Endothelial cell of umbilical vein (primary cell): ENCODE measurements around the gene TPRKB. TPM values are rescaled to one million over a fixed set of nuclear protein-coding genes. Genes with fewer than 3 reads are reported as not detected.

Experiments used
- BruUV-seq: library from RNA; stranded (reverse); fragments of 400-500 nt; replicated peaks from 2 replicates; lab custom pipeline; 2021; lab: Mats Ljungman, UMichigan
- CTCF ChIA-PET: fragments of 300-600, 350-600 bp; sonication (Branson Sonifier 250); formaldehyde crosslinking; loops from one replicate; lab custom pipeline; 2021; ENCODE audit warnings: antibody characterized with exemption, inconsistent platforms; lab: Charles Lee
- POLR2A ChIA-PET: fragments of 300-600, 350-600 bp; sonication (Branson Sonifier 250); formaldehyde crosslinking; loops from one replicate; lab custom pipeline; 2021; ENCODE audit warnings: antibody characterized with exemption, inconsistent platforms; lab: Charles Lee
- DNase-seq: peaks from one replicate; pipeline ENCODE4 v3.0.0-alpha.2; 2011; ENCODE audit warnings: low read depth, low spot score
- FAIRE-seq: peaks from 2 replicates; lab custom pipeline; 2011; peaks lifted over from hg19 to GRCh38; lab: Jason Lieb, UNC
- H2AFZ ChIP-seq: 2 replicates; pipeline ENCODE4 v1.6.0; 2012; ENCODE audit warnings: low read depth, low read length, control low read depth, inconsistent platforms
- H3K27ac ChIP-seq: 2 replicates; pipeline ENCODE4 v1.5.1; 2011; ENCODE audit warnings: low read depth, mild to moderate bottlenecking, control low read depth, low read length, moderate library complexity; ENCODE audit not compliant: insufficient read depth
- H3K27me3 ChIP-seq, 2 experiments: 2 replicates each; pipeline versions ENCODE4 v1.6.0 to v1.6.1; 2011; ENCODE audit warnings: low read length in 2 of 2, mixed read lengths in 1 of 2; ENCODE audit not compliant: control insufficient read depth in 2 of 2, insufficient read depth in 2 of 2
- H3K36me3 ChIP-seq, 2 experiments: 2 replicates in 1 of 2; 3 replicates in 1 of 2; pipeline ENCODE4 v1.5.1; 2011; ENCODE audit warnings: low read length in 2 of 2, mild to moderate bottlenecking in 1 of 2, moderate library complexity in 1 of 2; ENCODE audit not compliant: control insufficient read depth in 2 of 2, insufficient read depth in 2 of 2; ENCODE audit errors: extremely low read depth in 1 of 2
- H3K4me1 ChIP-seq: 3 replicates; pipeline ENCODE4 v1.5.1; 2011; ENCODE audit warnings: mild to moderate bottlenecking, low read length; ENCODE audit not compliant: control insufficient read depth, insufficient read depth; ENCODE audit errors: extremely low read depth
- H3K4me2 ChIP-seq: 2 replicates; pipeline ENCODE4 v1.6.1; 2011; ENCODE audit warnings: low read length, control low read depth, mixed read lengths; ENCODE audit not compliant: insufficient read depth
- H3K4me3 ChIP-seq, 3 experiments: fragments of 200-600 bp in 1 of 3; sonication (generic), shearing (Covaris generic) in 1 of 3; replicated peaks in 1 of 3; 2 replicates each; pipeline ENCODE4 v1.5.1; 2011 to 2016; ENCODE audit warnings: control low read depth in 3 of 3, low read length in 3 of 3, mild to moderate bottlenecking in 2 of 3, inconsistent platforms in 1 of 3, low read depth in 1 of 3, moderate library complexity in 1 of 3; ENCODE audit not compliant: insufficient read depth in 1 of 3
- H3K79me2 ChIP-seq: 2 replicates; pipeline ENCODE4 v1.6.0; 2012; ENCODE audit warnings: low read length, inconsistent platforms; ENCODE audit not compliant: control insufficient read depth, insufficient read depth
- H3K9ac ChIP-seq: replicated peaks from 2 replicates; pipeline ENCODE3; 2011; ENCODE audit warnings: low read length, control low read depth; ENCODE audit not compliant: insufficient read depth; ENCODE audit errors: extremely low read depth
- H3K9me1 ChIP-seq: replicated peaks from 3 replicates; pipeline ENCODE4 v1.6.0; 2011; ENCODE audit warnings: mild to moderate bottlenecking, low read length; ENCODE audit not compliant: control insufficient read depth, insufficient read depth; ENCODE audit errors: extremely low read depth
- H3K9me3 ChIP-seq: replicated peaks from 2 replicates; pipeline ENCODE4 v1.5.1; 2012; ENCODE audit warnings: low read length, inconsistent platforms; ENCODE audit not compliant: control insufficient read depth, insufficient read depth
- H4K20me1 ChIP-seq: replicated peaks from 2 replicates; pipeline ENCODE3; 2011; ENCODE audit warnings: mild to moderate bottlenecking, low read length; ENCODE audit not compliant: control insufficient read depth, insufficient read depth; ENCODE audit errors: extremely low read depth
- CTCF ChIP-seq, 2 donors: IDR thresholded peaks; 1 replicate in 1 of 2; 2 replicates in 1 of 2; pipeline ENCODE4 v1.5.1; 2011; ENCODE audit warnings: low read length in 2 of 2, mild to moderate bottlenecking in 2 of 2, moderate library complexity in 2 of 2, control low read depth in 1 of 2, inconsistent platforms in 1 of 2, low read depth in 1 of 2; ENCODE audit not compliant: insufficient read depth in 1 of 2; ENCODE audit errors: extremely low read depth in 1 of 2
- EZH2 ChIP-seq: IDR thresholded peaks from 2 replicates; pipeline ENCODE4 v1.6.1; 2012; ENCODE audit warnings: borderline replicate concordance, low read depth, mild to moderate bottlenecking, moderate library complexity, low read length, inconsistent platforms; ENCODE audit not compliant: severe bottlenecking
- GATA2 ChIP-seq: IDR thresholded peaks from 2 replicates; pipeline ENCODE4 v1.7.0; 2011; ENCODE audit warnings: low read depth, mild to moderate bottlenecking, moderate library complexity, mixed read lengths, low read length; ENCODE audit not compliant: insufficient read length, insufficient read depth
- JUN ChIP-seq: IDR thresholded peaks from 2 replicates; pipeline ENCODE4 v1.6.1; 2011; ENCODE audit warnings: borderline replicate concordance, low read depth; ENCODE audit not compliant: insufficient read length, insufficient read depth
- MAX ChIP-seq: IDR thresholded peaks from 2 replicates; pipeline ENCODE4 v1.6.1; 2011; ENCODE audit not compliant: insufficient read depth, insufficient read length
- MYC ChIP-seq: IDR thresholded peaks from one replicate; pipeline ENCODE4 v1.6.1; 2011; ENCODE audit warnings: mild to moderate bottlenecking, low read depth, low read length
- dilution Hi-C: fragments of 300-500 bp; cut with MboI; formaldehyde crosslinking; loops from one replicate; pipeline ENCODE4 v1.15.0; 2019; ENCODE audit warnings: low sequenced_read_pairs; ENCODE audit not compliant: extremely low pct_ligation_motif_present
- intact Hi-C: fragments of 100-400 bp; cut with micrococcal nuclease; formaldehyde crosslinking; loops from one replicate; pipeline ENCODE4 v1.10.0; 2022
- polyA plus RNA-seq, 4 experiments: library from polyadenylated mRNA; depleted of rRNA in 3 of 4; stranded (reverse) in 3 of 4; unstranded in 1 of 4; fragments of >200 nt; gene quantifications; 2 replicates each; pipeline versions ENCODE4 v1.2.1 to v1.2.3, GENCODE V29; 2011 to 2012; ENCODE audit warnings: missing spikeins in 1 of 4
- total RNA-seq: library from RNA; stranded (reverse); gene quantifications from 2 replicates; pipeline ENCODE4 v1.2.3, GENCODE V29; 2021

The TPRKB gene
- total and polyA plus RNA-seq, 2 donors (not counting 3 experiments of a cell fraction or from before 2014, with no cell fraction given) = 27.1 to 36.1 TPM

GRCh38 chr2:73699437-73699836 lies 37.7 kb downstream of the TPRKB start:
- DNase-seq (no peak), FAIRE-seq (no peak)
- TF ChIP-seq EZH2 (no peak), GATA2 (no peak), JUN (no peak), MAX (no peak)
- Histone ChIP-seq H3K4me1 (peaks cover 5% of the 10 kb centered on the region), H3K79me2 (no peaks in the 10 kb centered on the region), H3K27ac (no peak overlapping the region), H3K9ac (no peak overlapping the region), H3K9me3 (no peaks in the 10 kb centered on the region), H3K9me1 (no peaks in the 10 kb centered on the region), H3K4me2 (no peak overlapping the region), H4K20me1 (no peaks in the 10 kb centered on the region), H3K4me3 (no peak overlapping the region), H2AFZ (no peak overlapping the region), H3K36me3 (no peaks in the 10 kb centered on the region), H3K27me3 (peaks cover 0 to 25% of the 10 kb centered on the region in 2 experiments)
- CTCF ChIA-PET = interaction anchor here (1.0 to 1.1 kb wide), 2 partner anchors 18 to 19 kb away, joined by 3 read pairs; no protein-coding TSS in a partner anchor
- intact Hi-C loops (no loop called here), dilution Hi-C loops (no loop called here)
- POLR2A ChIA-PET = no interaction called here
- no TSS peak for BruUV-seq

GRCh38 chr2:73698101-73698500 lies 39.0 kb downstream of the TPRKB start:
- H3K36me3 ChIP-seq = no peaks in the 10 kb centered on the region
- no peak for TF ChIP-seq MAX
- TF ChIP-seq GATA2 = no peak
- no peak for TF ChIP-seq CTCF (IDR thresholded peaks at IDR 0.05; ENCODE audit: extremely low read depth in 1 of 2, insufficient read depth in 1 of 2, low read depth in 1 of 2, low read length in 2 of 2)
- no peak for TF ChIP-seq MYC
- POLR2A ChIA-PET = no interaction called here
- intact Hi-C loops (no loop called here), dilution Hi-C loops (no loop called here)
- no peak overlapping the region for H3K9ac ChIP-seq
- BruUV-seq = no TSS peak
- H3K4me2 ChIP-seq = no peak overlapping the region
- H4K20me1 ChIP-seq = no peaks in the 10 kb centered on the region
- no peaks in the 10 kb centered on the region for H3K9me1 ChIP-seq
- DNase-seq = no peak
- H3K9me3 ChIP-seq = no peaks in the 10 kb centered on the region
- H3K79me2 ChIP-seq = no peaks in the 10 kb centered on the region
- no peak overlapping the region for H3K4me3 ChIP-seq
- no peak for FAIRE-seq
- peaks cover 0 to 22% of the 10 kb centered on the region in 2 experiments for H3K27me3 ChIP-seq
- no peak overlapping the region for H2AFZ ChIP-seq
- H3K27ac ChIP-seq = no peak overlapping the region
- H3K4me1 ChIP-seq = peaks cover 5% of the 10 kb centered on the region
- CTCF ChIA-PET = no interaction called here
